HT1080 (cell line): ENCODE data around the gene SSH3. TPM values are rescaled to one million over a fixed set of nuclear protein-coding genes. Genes with fewer than 3 reads are reported as not detected.

Experiments used
- DNase-seq: peaks from one replicate; pipeline ENCODE4 v3.0.0-alpha.2; 2015; ENCODE audit warnings: low read depth
- total RNA-seq: library from RNA; depleted of rRNA; stranded (reverse); fragments of >200 nt; shearing (Covaris generic); gene quantifications from 2 replicates; pipeline ENCODE4 v1.2.3, GENCODE V29; 2014

Gene SSH3
- total RNA-seq, 1 experiment from 2014 or later = 2.9 TPM

DNA sequence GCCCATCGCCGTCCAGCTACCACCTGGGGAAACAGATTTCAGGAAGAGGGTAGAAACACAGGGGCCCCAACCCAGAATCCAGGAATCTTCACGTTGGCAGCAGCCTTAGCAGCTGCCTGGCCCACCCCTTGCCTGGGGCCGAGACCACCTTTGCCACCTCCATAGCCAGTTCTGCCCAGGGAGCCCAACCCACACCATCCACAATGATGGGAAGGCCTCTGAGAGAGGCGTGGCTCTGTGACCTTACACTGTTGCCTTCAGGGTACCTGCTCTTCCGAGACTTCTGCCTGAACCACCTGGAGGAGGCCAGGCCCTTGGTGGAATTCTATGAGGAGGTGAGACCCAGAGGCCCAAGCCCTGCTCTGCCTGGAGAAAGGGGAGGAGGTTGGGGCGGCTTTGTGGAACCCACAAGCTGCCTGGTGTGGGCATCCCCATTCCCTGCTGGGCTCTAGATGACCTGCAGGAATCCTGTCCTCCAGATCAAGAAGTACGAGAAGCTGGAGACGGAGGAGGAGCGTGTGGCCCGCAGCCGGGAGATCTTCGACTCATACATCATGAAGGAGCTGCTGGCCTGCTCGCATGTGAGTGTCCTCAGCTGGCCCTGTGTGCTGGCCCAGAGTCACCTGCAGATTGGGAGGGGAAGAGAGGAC is 24.3 kb upstream of the SSH3 start:
- no peak for DNase-seq

DNA sequence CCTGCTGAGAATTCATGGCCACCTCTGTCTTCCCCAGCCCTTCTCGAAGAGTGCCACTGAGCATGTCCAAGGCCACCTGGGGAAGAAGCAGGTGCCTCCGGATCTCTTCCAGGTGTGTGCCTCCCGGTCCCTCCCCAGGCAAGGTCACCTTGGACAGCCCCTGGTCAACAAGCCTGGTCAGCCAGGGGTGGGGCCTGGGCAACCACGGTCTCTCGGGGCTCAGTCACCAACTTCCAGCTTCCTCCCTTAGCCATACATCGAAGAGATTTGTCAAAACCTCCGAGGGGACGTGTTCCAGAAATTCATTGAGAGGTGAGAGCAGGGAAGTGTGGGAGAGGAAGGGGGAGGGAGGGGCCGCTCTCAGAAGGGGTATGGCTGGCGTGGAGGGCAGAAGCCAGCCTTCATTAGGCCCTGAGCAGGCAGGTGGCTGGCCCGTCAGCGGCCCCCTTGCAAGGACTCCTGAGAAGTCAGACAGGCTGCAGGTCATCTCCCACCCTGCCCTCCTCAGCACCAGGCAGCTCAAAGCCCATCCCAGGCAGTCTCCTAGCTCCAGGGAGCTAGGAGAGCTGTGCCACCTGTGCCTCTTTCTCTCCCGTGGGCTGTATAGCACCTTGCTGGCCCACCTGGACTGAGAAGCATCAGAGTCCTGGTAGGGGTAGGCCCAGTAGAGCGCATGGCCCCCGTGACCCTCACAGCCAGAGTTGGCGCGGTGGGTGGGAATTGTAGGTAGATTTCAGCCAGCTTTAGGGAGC is 23.6 kb upstream of the SSH3 start:
- no peak for DNase-seq

GRCh38 chr11:67280341-67280787 is 23.0 kb upstream of the SSH3 start:
- no peak for DNase-seq

- DNase-seq = no peak
These were observed 22.4 kb upstream of the SSH3 start for GRCh38 chr11:67280788-67281551.

GRCh38 chr11:67281552-67282150 is 21.7 kb upstream of the SSH3 start:
- DNase-seq = no peak

GRCh38 chr11:67282155-67282875 is 21.0 kb upstream of the SSH3 start:
- no peak for DNase-seq

DNA sequence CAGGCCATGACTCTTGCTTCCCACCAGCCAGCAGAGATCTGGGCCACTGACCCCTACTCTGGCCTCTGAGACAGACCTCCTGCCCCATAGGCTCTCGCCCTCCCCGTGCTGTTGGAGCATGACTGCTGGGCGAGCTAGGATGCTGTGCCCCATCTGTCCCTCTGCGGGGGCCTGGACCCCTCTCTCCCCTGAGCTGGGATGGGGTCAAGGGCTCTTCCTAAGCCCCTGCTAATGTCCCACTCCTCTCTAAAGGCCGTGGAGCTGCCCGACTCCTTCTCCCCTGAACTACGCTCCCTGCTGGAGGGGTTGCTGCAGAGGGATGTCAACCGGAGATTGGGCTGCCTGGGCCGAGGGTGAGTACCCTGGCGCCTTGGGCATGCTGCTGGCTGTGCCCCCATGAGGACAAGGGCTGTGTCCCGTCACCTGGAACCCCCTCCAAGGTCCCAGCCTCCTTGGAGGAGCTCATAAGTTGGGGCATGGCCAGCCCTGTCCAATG is 20.4 kb upstream of the SSH3 start:
- no peak for DNase-seq

DNA sequence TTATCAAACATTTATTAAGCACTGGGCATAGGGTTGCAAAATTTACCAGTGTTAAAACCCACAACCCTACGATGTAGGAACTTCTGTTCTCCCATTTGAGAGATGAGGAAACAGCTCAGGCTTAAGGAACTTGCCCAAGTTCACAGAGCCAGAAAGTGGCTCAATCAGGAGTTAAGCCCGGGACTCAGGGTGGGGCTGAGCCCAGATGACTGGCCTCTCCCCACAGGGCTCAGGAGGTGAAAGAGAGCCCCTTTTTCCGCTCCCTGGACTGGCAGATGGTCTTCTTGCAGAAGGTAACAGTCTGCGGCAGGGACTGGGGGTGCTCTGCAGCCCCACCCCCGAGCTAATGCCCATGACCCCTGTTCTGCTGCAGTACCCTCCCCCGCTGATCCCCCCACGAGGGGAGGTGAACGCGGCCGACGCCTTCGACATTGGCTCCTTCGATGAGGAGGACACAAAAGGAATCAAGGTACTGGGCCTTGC is 19.8 kb upstream of the SSH3 start:
- no peak for DNase-seq

GRCh38 chr11:67284811-67285540 is 18.4 kb upstream of the SSH3 start:
- DNase-seq = no peak

- DNase-seq = no peak
These were observed 17.5 kb upstream of the SSH3 start for GRCh38 chr11:67285541-67286498.

GRCh38 chr11:67286621-67287333 is 16.6 kb upstream of the SSH3 start:
- no peak for DNase-seq

DNA sequence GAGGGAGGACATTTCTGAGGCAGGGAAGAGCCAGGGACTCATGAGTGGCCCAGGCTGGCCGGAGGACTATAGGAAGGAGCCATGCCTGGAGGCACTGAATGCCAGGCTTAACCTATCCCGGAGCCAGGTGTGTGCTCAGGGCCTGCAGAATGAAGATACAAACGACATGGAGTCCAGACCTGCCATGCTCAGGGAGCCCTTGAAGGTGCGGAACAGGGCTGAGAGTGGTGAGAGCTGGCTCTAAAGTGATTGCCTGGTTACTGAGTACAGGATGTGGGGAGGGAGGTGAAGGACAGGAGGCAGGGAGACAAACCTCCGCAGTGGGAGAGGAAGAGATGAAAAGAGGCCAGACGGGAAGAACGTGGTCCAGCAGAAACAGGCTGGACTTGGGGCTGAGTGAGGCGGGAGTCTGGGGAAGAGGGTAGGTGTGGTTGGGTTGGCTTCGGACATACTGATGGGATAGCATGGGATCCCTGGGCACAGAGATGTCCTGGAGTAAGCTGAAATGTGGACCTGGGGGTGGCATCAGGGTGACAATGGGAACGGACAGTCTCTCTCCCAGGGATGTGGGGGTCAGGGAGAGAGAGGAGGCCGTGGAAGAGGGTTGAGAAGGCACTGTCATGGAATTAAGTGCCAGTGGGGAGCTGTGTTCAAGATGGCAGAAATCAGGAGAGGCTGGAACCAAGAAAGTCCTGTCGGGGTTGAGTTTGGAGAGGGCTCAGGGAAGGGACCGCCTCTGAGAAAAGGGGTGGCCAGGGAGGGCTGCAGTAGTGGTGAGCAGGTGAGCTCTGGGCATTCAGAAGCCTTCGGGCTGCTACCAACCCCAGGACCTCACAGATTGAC is 15.8 kb upstream of the SSH3 start:
- no peak for DNase-seq

- no peak for DNase-seq
These were observed 15.2 kb upstream of the SSH3 start for GRCh38 chr11:67288198-67288451.

DNA sequence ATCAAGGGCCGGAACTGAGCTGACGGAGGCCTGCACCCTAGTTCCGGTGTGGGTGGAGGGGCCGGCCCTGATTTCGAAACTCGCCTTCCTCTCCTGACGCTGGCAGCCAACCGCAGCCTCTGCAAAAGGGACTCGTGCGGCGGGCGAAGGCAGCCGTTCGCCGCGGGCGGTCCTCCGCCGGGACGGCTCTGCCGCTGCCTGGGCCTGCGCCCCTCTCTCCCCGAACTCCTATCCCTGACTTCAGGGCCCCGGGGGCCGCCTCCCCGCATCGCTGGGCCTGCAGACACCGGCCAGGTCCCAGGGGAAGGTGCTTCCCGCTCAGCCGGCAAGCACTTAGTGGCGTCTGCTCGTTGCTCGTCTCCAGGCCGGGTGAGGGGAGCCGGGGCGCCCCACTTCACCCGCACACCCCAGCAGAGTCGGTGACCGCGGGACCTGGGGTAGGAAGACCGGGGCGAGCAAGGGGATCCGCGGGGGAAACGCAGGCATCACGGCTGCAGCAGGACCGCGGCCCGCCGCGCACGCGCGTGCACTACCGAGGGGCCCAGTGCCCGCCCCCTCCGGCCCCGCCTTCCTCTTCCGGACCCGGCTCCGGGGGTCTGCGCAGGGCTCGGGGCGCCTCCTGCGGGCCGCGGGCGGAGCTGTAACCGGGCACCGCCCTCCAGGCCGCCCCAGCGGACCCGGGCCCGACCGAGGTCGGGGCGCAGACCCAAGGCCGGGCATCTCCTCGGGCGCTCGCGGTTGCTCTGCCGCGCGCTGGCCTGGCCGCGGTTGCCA is 14.7 kb upstream of the SSH3 start:
- DNase-seq = peak; percentile 87

DNA sequence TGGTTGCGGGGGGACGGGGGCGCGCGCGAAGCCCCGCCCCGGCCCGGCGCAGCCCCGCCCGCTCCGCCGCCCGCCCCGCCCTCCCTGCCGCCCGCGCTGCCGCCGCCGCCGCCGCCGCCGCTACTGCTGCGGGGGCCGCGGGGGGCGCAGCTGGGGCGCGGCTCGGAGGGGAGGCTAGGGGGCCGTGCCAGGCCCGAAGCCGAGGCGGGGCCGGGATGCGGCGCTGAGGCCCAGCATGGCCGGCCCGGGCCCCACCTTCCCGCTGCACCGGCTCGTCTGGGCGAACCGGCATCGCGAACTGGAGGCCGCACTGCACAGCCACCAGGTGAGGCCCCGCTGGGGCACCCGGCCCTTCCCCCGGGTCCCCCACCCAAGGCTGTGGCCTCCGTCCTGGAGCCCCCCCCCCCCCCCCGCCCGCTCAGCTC is 14.1 kb upstream of the SSH3 start, which contains the start of gene ANKRD13D:
ANKRD13D (plus strand) TSS at position 78 of the 425 bp plus-strand sequence; CDS start at position 236, 158 bp downstream.
- no peak for DNase-seq

GRCh38 chr11:67289651-67290479 is 13.5 kb upstream of the SSH3 start:
- DNase-seq = no peak
